HG03095 (cell line): ENCODE data around the gene EME2.
"Not testable (repeated sequence)": the region's sequence is repeated elsewhere in the genome, so short reads cannot be mapped to it uniquely, and the experiment has no call there.

Experiments used
- ATAC-seq: cut with Tn5 transposase; IDR thresholded peaks from one replicate; pipeline ENCODE4 v1.9.1; 2021; ENCODE audit warnings: moderate library complexity; ENCODE audit not compliant: unreplicated experiment

The EME2 gene

GRCh38 chr16:1790261-1790610, 17.6 kb downstream of the EME2 start:
- no peak for ATAC-seq

DNA sequence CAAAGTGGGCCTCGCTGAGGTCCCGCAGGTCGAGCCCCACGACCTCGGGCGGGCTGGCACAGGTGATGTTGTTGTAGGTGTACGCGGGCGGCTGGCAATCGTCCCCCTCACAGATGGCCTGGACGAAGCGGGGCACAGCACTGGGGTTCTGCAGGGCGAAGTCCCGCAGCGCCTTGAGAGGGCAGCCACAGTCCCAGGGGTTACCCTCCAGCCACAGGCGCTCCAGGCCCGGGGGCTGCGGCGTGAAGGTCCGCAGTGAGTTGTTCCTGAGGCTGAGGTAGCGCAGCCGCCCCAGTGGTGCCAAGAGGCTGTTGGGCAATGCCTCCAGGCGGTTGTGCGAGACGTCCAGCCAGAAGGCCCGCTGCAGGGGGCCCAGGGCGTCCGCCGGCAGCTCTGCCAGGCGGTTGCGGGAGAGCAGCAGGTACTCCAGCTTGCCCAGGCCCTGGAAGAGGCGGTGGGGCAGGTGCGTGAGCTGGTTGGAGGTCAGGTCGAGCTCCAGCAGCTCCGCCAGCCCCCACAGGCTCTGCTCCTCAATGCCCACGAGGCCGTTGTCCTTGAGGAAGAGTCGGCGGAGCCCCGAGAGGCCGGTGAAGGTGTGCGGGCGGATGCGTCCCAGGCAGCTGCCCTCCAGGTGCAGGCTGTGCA, 18.1 kb downstream of the EME2 start:
- ATAC-seq: no peak

- no peak for ATAC-seq
These were observed 18.8 kb downstream of the EME2 start for GRCh38 chr16:1791256-1791942.

DNA sequence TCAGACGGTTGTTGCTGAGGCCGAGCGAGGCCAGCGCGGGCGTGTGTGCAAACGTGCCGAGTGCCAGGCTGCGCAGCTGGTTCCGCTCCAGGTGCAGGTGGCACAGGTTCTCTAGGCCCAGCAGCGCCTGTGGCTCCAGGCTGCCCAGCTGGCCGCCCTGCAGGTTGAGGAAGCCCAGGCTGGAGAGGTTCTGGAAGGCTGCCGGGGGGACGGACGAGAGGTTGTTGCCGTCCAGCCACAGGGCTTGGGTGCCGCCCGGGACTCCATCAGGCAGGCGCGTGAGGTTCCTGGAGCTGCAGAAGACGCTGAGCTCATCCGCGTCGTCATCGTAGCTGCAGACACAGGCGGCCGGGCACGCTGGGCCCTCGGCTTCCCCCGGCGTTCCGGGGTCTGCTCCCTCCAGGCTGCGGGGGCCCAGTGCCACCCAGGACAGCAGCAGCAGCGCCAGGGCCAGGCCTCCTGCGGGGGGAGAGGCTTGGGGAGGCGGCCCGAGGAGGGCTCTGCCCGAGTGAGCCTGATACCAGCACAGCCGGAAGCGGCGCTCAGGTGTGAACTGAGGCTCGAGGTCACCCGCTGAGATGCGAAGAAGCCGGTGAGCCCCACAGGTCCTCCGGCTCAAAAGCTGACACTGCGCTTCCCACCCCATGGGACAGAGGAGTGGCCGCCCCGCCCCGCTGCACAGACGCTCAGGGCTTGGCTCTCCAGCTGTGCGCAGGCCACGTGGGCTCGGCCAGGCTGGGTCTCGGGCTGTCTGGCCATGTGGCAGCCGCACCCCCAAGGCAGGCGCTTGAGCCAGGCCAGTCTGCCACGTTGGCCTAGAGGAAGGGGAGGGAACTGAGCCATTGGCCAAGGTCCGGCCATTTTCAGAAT, 19.6 kb downstream of the EME2 start:
- ATAC-seq: no peak

DNA sequence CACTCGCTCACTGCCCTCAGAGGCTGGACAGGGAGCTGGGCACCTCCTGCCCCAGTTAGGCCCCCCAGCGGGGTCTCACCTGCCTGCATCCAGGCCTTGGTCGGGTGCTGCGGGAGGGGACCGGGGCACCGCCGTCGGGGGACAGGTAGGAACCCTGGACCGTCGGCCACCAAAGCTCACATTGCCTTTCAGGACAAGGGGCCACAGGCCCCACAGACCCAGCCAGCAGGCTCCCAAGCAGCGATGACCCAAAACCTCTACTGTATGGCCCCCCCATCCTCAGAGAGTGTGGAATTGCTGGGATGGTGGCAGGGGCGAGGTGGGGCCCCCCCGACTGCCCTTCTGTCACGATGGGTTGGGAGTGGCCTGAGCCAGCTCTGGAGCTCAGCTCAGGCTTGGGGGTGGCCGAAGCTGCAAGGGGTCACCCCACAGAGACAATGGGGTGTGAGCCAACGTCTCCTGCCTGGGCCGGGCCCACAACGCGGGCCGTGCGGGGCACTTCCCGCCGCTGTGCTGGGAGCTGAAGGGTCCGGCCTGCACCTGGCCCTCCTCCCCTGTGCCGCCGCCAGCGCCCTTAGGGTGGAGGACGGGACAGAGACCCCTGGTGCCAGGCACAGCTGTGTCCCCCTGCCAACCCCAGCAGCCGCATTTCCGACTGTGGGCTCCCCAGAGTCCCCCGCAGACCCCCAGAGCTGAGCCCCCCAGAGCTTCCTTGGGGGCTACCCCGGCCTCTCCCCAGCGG, 20.4 kb downstream of the EME2 start:
- no peak for ATAC-seq

GRCh38 chr16:1793578-1794220, 21.1 kb downstream of the EME2 start, which contains the start of gene IGFALS:
Gene IGFALS (minus strand): TSS chr16:1793705. CDS start chr16:1793652, 53 bp downstream.
- ATAC-seq: no peak

GRCh38 chr16:1794221-1794871, 21.7 kb downstream of the EME2 start:
- no peak for ATAC-seq

DNA sequence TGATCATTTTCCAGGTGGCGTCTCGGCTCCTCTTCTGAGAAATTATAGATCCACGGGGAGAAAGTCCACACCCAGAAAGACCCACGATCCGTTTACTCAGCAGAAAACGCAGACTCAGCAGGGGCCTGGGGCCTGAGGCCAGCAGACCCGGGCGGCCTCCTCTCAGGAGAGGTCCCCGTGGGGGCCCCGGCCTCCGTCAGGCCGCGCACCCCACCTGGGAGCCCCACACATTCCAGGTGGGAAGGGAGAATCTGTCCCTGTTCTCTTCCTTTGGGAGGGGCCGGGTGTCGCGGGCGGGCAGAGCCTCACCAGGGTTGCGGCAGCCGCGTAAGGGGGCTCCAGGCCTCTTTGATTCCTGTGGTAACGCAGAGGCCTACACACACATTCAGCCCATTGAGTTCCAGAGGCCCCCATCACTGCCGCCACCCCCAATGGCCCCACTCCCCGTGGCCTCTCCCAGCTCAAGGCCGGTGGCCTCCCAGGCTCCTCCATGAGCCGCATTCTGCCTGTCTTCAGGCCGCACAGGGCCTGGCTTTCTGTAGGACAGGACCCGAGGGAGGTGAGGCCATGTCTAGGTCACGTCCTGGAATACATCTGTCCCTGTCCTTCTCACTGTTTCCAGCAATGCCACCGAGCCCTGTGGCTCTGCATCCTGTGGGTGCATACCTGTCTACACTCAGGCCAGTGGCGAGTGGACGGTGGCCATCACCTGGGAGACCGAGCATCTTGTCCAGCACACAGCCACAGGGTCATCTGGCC, 22.5 kb downstream of the EME2 start:
- ATAC-seq: no peak

DNA sequence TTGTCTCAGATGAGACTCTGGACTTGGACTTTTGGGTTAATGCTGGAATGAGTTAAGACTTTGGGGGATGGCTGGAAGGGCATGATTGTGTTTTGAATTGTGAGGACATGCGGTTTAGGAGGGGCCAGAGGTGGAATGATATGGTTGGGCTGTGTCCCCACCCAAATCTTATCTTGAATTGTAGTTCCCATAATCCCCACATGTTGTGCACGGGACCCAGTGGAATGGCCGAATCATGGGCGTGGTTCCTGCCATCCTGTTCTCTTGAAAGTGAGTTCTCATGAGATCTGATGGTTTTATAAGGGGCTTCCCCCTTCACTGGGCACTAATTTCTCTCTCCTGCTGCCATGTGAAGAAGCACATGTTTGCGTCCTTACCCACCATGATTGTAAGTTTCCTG, 26.7 kb downstream of the EME2 start:
- ATAC-seq: not testable (repeated sequence)

DNA sequence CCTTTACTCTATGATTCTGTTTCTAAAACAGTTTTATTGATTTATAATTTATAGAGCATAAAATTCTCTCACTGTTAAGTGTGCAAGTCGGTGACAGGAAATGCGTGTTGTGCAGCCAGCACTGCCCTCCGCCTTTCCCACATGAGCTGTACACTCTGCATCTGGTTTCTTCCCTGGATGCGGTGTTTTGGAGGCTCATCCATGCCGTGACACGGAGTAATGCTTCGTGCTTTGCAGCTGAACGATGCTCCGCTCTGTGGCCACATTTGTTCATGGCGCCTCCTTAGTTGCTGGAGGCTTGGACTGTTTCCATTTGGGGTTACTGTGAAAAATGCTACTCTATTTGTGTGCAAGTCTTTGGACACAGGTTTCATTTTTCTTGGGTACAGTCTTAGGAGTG, 28.1 kb downstream of the EME2 start:
- ATAC-seq: no peak

- ATAC-seq: no peak
These were observed 35.0 kb downstream of the EME2 start for GRCh38 chr16:1807626-1808025.

DNA sequence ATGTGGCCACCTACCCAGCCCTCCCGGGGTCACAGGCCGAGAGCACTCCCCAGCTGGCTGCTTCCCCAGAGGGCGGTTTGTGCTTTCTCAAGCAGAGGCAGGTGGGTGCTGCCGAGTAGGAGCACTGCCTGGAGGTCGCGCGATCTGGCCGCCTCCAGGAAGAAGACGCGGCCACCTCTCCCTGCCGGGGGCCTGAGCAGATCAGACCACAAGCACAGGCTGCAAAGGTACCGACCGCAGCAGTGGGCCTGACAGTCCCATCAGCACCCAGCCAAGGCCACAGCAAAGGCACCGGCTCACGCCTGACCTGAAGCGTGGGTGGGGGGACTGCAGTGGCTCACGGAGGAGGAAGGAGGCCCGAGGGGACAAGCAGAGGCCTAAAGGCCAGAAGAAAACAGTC, 36.1 kb downstream of the EME2 start:
- no peak for ATAC-seq

DNA sequence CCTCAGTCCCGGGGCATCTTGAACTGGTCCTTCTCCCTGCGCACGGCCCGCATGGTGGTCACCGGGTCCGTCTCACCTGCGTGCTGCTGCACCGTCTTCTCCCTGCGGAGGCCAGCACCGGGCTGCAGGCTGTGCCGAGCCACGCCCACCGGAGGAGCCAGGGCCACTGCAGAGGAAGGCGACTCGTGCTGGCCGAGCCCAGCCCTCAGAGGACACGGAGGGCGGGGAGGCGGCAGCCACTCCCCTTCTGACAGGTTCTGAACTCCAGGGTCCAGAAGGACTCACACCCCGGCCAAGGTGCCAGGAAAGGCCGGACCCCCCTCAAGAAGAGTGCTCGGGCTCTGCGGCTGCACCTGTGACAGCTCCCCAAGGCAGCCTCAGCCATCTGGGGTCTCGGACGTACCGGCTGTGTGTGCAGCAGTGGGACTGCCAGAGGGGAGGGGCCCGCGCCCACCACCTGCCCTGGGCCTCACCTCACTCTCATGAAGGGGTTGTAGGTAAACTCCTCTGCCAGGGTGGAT, 36.7 kb downstream of the EME2 start:
- ATAC-seq: no peak

DNA sequence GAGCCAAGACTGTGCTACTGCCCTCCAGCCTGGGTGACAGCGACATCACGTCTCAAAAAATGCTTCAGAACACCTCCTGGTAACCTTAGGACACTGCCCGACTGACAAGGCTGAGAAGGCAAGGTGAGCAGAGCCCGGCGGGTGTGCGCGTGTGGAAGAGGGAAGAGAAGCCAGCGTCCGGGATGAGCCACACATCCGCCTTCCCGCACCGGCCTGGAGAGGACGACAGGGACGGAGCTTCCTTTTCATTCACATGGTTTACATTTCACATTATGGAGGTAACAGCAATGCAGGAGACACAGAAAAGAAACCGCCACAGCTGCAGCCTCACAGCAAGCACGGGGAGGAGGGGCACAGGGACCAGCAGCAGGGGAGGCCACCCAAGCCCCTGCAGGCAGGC, 37.5 kb downstream of the EME2 start:
- ATAC-seq: no peak

GRCh38 chr16:1810536-1810935, 37.9 kb downstream of the EME2 start:
- no peak for ATAC-seq

DNA sequence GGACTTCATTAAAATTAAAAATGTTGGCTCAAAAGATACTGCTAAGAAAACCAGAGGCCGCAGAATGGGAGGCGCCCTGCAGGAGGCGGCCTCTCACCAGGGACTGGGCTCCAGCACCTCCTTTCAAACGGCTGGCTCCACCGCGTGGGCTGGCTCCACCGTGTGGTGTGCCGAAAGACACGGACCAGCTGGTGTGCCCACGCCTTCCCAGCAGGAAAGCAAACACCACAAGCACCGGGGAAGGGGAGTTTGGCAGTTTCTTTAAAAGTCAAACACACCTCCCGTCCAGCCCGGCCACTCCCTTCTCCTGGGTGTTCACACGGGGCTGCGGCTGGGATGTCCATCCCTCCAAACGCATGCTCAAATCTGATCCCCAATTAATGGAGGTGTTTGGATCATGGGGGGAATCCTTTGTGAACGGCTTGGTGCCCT, 40.1 kb downstream of the EME2 start:
- ATAC-seq: no peak

GRCh38 chr16:1815461-1815860, 42.9 kb downstream of the EME2 start:
- ATAC-seq: no peak

GRCh38 chr16:1816396-1817275, 44.0 kb downstream of the EME2 start:
- ATAC-seq: no peak
